ENCODE data around the gene CAPZB. TPM values are rescaled to one million over a fixed set of nuclear protein-coding genes. Genes with fewer than 3 reads are reported as not detected.

CAPZB gene
- total RNA-seq, 1 experiment from 2014 or later = 348 TPM

DNA sequence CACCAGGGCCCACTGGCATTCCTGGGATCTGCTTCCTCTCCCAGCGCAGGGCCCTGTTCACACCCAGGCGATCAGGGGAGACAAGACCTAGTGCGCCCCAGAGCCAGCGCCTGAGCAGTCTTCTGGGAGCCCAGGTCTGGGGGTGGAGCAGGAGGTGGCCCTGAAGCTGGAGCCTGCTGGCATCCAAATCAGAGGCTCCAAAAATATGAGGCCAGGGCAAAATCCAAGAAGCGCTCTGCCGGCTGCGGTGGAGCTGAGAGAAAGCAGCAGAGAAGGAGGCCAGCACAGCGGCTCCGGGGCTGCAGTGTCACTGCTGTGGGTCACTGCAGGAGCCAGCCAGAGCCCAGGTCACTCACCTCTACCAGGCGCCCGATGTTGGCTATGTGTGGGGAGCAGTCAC lies 140.5 kb downstream of the CAPZB start:
- H4K8ac ChIP-seq (replicated peaks; ENCODE audit: insufficient read length, low read depth, low read length) = no peak overlapping the region
- H3K79me2 ChIP-seq (ENCODE audit: insufficient read depth, low read length) = no peaks in the 10 kb centered on the region
- H3K18ac ChIP-seq (ENCODE audit: insufficient read length, low read depth, low read length) = no peak overlapping the region
- H2BK15ac ChIP-seq (ENCODE audit: low read depth, low read length) = no peak overlapping the region
- H3K14ac ChIP-seq (ENCODE audit: insufficient read depth, low read length) = no peak overlapping the region
- no peak overlapping the region for H3K9ac ChIP-seq (ENCODE audit: extremely low read depth, insufficient read length, low read length)
- no peaks in the 10 kb centered on the region for H3K79me1 ChIP-seq (ENCODE audit: insufficient read depth, low read depth, low read length, poor library complexity, severe bottlenecking)
- H3K27ac ChIP-seq (ENCODE audit: insufficient read length, low read depth, low read length) = no peak overlapping the region
- peaks cover 6 to 14% of the 10 kb centered on the region in 2 experiments for H3K4me1 Mint-ChIP-seq
- no peak overlapping the region for H3K23ac ChIP-seq (ENCODE audit: insufficient read length, low read depth, low read length)
- H4K20me1 ChIP-seq (ENCODE audit: control insufficient read depth, insufficient read depth, insufficient read length) = no peaks in the 10 kb centered on the region
- TF ChIP-seq, protein P1, sequence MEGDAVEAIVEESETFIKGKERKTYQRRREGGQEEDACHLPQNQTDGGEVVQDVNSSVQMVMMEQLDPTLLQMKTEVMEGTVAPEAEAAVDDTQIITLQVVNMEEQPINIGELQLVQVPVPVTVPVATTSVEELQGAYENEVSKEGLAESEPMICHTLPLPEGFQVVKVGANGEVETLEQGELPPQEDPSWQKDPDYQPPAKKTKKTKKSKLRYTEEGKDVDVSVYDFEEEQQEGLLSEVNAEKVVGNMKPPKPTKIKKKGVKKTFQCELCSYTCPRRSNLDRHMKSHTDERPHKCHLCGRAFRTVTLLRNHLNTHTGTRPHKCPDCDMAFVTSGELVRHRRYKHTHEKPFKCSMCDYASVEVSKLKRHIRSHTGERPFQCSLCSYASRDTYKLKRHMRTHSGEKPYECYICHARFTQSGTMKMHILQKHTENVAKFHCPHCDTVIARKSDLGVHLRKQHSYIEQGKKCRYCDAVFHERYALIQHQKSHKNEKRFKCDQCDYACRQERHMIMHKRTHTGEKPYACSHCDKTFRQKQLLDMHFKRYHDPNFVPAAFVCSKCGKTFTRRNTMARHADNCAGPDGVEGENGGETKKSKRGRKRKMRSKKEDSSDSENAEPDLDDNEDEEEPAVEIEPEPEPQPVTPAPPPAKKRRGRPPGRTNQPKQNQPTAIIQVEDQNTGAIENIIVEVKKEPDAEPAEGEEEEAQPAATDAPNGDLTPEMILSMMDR (conservative IDR thresholded peaks at IDR 0.05) = no peak
- H3K23me2 ChIP-seq (ENCODE audit: insufficient read length, low read depth, low read length, poor library complexity, severe bottlenecking) = no peaks in the 10 kb centered on the region
- no peak overlapping the region for H4K5ac ChIP-seq (ENCODE audit: insufficient read length, low read depth, low read length)
- H2BK5ac ChIP-seq (ENCODE audit: insufficient read length, low read length) = no peak overlapping the region
- peaks cover 2% of the 10 kb centered on the region; the same call in 1 of the 2 replicates for H3K4me1 ChIP-seq (ENCODE audit: insufficient read depth, low read length)
- H3K4ac ChIP-seq (ENCODE audit: low read depth, low read length) = no peak overlapping the region
- H3K4me3 Mint-ChIP-seq = no peak overlapping the region
- no peak overlapping the region for H4K91ac ChIP-seq (ENCODE audit: insufficient read length, low read depth, low read length)
- H3K4me2 ChIP-seq (ENCODE audit: insufficient read depth, insufficient read length, low read length) = no peak overlapping the region
- H3K56ac ChIP-seq (ENCODE audit: insufficient read length, low read depth, low read length) = no peak overlapping the region
- no peaks in the 10 kb centered on the region for H3K27me3 ChIP-seq (ENCODE audit: insufficient read depth, low read length)
- no peak overlapping the region for H2AFZ ChIP-seq (ENCODE audit: low read length)
- no peaks in the 10 kb centered on the region for H3K9me3 Mint-ChIP-seq
- H2BK20ac ChIP-seq (ENCODE audit: low read depth, low read length, poor library complexity, severe bottlenecking) = no peak overlapping the region
- peak overlapping the region in 2 of 3 experiments; percentile 34 to 66; a peak in 1 of 7 replicates for H3K27ac Mint-ChIP-seq
- H3T11ph ChIP-seq (ENCODE audit: low read length) = no peak overlapping the region
- H2BK12ac ChIP-seq (ENCODE audit: insufficient read length, low read depth, low read length) = no peak overlapping the region
- H3K9me3 ChIP-seq (ENCODE audit: control insufficient read depth, low read depth, low read length) = no peaks in the 10 kb centered on the region
- H2BK120ac ChIP-seq (ENCODE audit: low read depth, low read length, poor library complexity, severe bottlenecking) = no peak overlapping the region
- no peak for DNase-seq
- peaks cover 13 to 59% (median 33%) of the 10 kb centered on the region in 3 experiments; a peak in 6 of 7 replicates for H3K36me3 Mint-ChIP-seq (ENCODE audit: insufficient read depth in 1 of 3, low read depth in 3 of 3)
- H3K27me3 Mint-ChIP-seq (ENCODE audit: low read depth) = no peaks in the 10 kb centered on the region; the same call in 1 of the 2 replicates
- H2AK5ac ChIP-seq (ENCODE audit: insufficient read length, low read length) = no peak overlapping the region
- WGBS (ENCODE audit: extremely low coverage, insufficient read length, low lambda C conversion rate) = no CpG with 5 or more reads among the region's 11 CpGs

All from H9 (cell line).